H9 (cell line): ENCODE measurements around the gene MDGA2. TPM values are rescaled to one million over a fixed set of nuclear protein-coding genes. Genes with fewer than 3 reads are reported as not detected.

Source experiments
- DNase-seq: peaks from one replicate; pipeline ENCODE4 v3.0.0-alpha.2; 2017
- H2AFZ ChIP-seq: one replicate; pipeline ENCODE4 v1.6.1; 2013; ENCODE audit warnings: mild to moderate bottlenecking, low read length, control low read depth, moderate library complexity
- H2AK5ac ChIP-seq: 2 replicates; pipeline ENCODE4 v1.6.1; 2013; ENCODE audit warnings: low read length, control low read depth, mixed read lengths; ENCODE audit not compliant: insufficient read length
- H2BK120ac ChIP-seq: one replicate; pipeline ENCODE4 v1.6.1; 2013; ENCODE audit warnings: low read depth, mild to moderate bottlenecking, low read length, control low read depth, inconsistent platforms; ENCODE audit not compliant: poor library complexity, severe bottlenecking
- H2BK12ac ChIP-seq: 2 replicates; pipeline ENCODE4 v1.6.1; 2013; ENCODE audit warnings: low read length, control low read depth, mixed read lengths, low read depth; ENCODE audit not compliant: insufficient read length
- H2BK15ac ChIP-seq: 2 replicates; pipeline ENCODE4 v1.6.1; 2013; ENCODE audit warnings: low read depth, low read length, control low read depth
- H2BK20ac ChIP-seq: one replicate; pipeline ENCODE4 v1.6.1; 2013; ENCODE audit warnings: low read depth, mild to moderate bottlenecking, low read length, control low read depth, inconsistent platforms; ENCODE audit not compliant: poor library complexity, severe bottlenecking
- H2BK5ac ChIP-seq: 2 replicates; pipeline ENCODE4 v1.6.1; 2013; ENCODE audit warnings: low read length, control low read depth, mixed read lengths; ENCODE audit not compliant: insufficient read length
- H3K14ac ChIP-seq: 2 replicates; pipeline ENCODE4 v1.6.1; 2013; ENCODE audit warnings: low read length, control low read depth; ENCODE audit not compliant: insufficient read depth
- H3K18ac ChIP-seq: 2 replicates; pipeline ENCODE4 v1.6.1; 2013; ENCODE audit warnings: low read depth, mild to moderate bottlenecking, mixed read lengths, low read length, control low read depth; ENCODE audit not compliant: insufficient read length
- H3K23ac ChIP-seq: 2 replicates; pipeline ENCODE4 v1.6.1; 2013; ENCODE audit warnings: low read length, control low read depth, mixed read lengths, low read depth; ENCODE audit not compliant: insufficient read length
- H3K23me2 ChIP-seq: 2 replicates; pipeline ENCODE4 v1.6.1; 2013; ENCODE audit warnings: low read depth, mild to moderate bottlenecking, mixed read lengths, low read length, control low read depth; ENCODE audit not compliant: insufficient read length, poor library complexity, severe bottlenecking
- H3K27ac ChIP-seq: 2 replicates; pipeline ENCODE4 v1.5.1; 2013; ENCODE audit warnings: low read length, control low read depth, mixed read lengths, low read depth; ENCODE audit not compliant: insufficient read length
- H3K27me3 ChIP-seq: 2 replicates; pipeline ENCODE4 v1.6.1; 2013; ENCODE audit warnings: low read length, control low read depth, inconsistent platforms; ENCODE audit not compliant: insufficient read depth
- H3K4ac ChIP-seq: 2 replicates; pipeline ENCODE4 v1.6.1; 2013; ENCODE audit warnings: low read depth, mild to moderate bottlenecking, control low read depth, inconsistent platforms, low read length, moderate library complexity
- H3K4me1 ChIP-seq: 2 replicates; pipeline ENCODE4 v1.6.1; 2013; ENCODE audit warnings: low read length, control low read depth, inconsistent platforms; ENCODE audit not compliant: insufficient read depth
- H3K4me2 ChIP-seq: 2 replicates; pipeline ENCODE4 v1.6.1; 2013; ENCODE audit warnings: low read length, control low read depth, mixed read lengths; ENCODE audit not compliant: insufficient read length, insufficient read depth
- H3K56ac ChIP-seq: 2 replicates; pipeline ENCODE4 v1.6.1; 2013; ENCODE audit warnings: low read depth, mild to moderate bottlenecking, mixed read lengths, low read length, control low read depth; ENCODE audit not compliant: insufficient read length
- H3K79me1 ChIP-seq: 2 replicates; pipeline ENCODE4 v1.6.1; 2013; ENCODE audit warnings: low read depth, mild to moderate bottlenecking, moderate library complexity, low read length, control low read depth, inconsistent platforms; ENCODE audit not compliant: insufficient read depth, poor library complexity, severe bottlenecking
- H3K79me2 ChIP-seq: 2 replicates; pipeline ENCODE4 v1.6.1; 2013; ENCODE audit warnings: low read length, control low read depth, inconsistent platforms; ENCODE audit not compliant: insufficient read depth
- H3K9ac ChIP-seq: 2 replicates; pipeline ENCODE4 v1.6.1; 2013; ENCODE audit warnings: low read length, control low read depth, mixed read lengths; ENCODE audit not compliant: insufficient read length; ENCODE audit errors: extremely low read depth
- H3K9me3 ChIP-seq: one replicate; pipeline ENCODE4 v1.6.1; 2013; ENCODE audit warnings: low read depth, low read length, inconsistent platforms; ENCODE audit not compliant: control insufficient read depth
- H3T11ph ChIP-seq: one replicate; pipeline ENCODE4 v1.6.1; 2013; ENCODE audit warnings: mild to moderate bottlenecking, low read length, control low read depth, inconsistent platforms
- H4K20me1 ChIP-seq: one replicate; pipeline ENCODE4 v1.6.1; 2013; ENCODE audit not compliant: control insufficient read depth, insufficient read length, insufficient read depth
- H4K5ac ChIP-seq: 2 replicates; pipeline ENCODE4 v1.6.1; 2013; ENCODE audit warnings: low read depth, mild to moderate bottlenecking, mixed read lengths, low read length, control low read depth; ENCODE audit not compliant: insufficient read length
- H4K8ac ChIP-seq: replicated peaks from 2 replicates; pipeline ENCODE4 v1.6.1; 2013; ENCODE audit warnings: low read length, control low read depth, mixed read lengths, low read depth; ENCODE audit not compliant: insufficient read length
- H4K91ac ChIP-seq: 2 replicates; pipeline ENCODE4 v1.6.1; 2013; ENCODE audit warnings: low read depth, mild to moderate bottlenecking, moderate library complexity, mixed read lengths, low read length, control low read depth; ENCODE audit not compliant: insufficient read length
- H3K27ac Mint-ChIP-seq, 3 experiments: 2 replicates in 2 of 3; 3 replicates in 1 of 3; pipeline ENCODE4 v1.8.0; 2020 to 2021; ENCODE audit warnings: mixed read lengths in 3 of 3, mild to moderate bottlenecking in 1 of 3, moderate library complexity in 1 of 3
- H3K27me3 Mint-ChIP-seq: 2 replicates; pipeline ENCODE4 v1.8.0; 2021; ENCODE audit warnings: low read depth, mild to moderate bottlenecking, moderate library complexity, mixed read lengths
- H3K36me3 Mint-ChIP-seq, 3 experiments: 2 replicates in 2 of 3; 3 replicates in 1 of 3; pipeline ENCODE4 v1.8.0; 2020 to 2021; ENCODE audit warnings: low read depth in 3 of 3, mixed read lengths in 3 of 3; ENCODE audit not compliant: insufficient read depth in 1 of 3
- H3K4me1 Mint-ChIP-seq, 2 experiments: 2 replicates each; pipeline ENCODE4 v1.8.0; 2020; ENCODE audit warnings: mixed read lengths in 2 of 2
- H3K4me3 Mint-ChIP-seq, 2 experiments: 2 replicates in 1 of 2; 3 replicates in 1 of 2; pipeline ENCODE4 v1.8.0; 2020 to 2021; ENCODE audit warnings: mild to moderate bottlenecking in 2 of 2, mixed read lengths in 2 of 2, moderate library complexity in 1 of 2
- H3K9me3 Mint-ChIP-seq, 2 experiments: 2 replicates in 1 of 2; 3 replicates in 1 of 2; pipeline ENCODE4 v1.8.0; 2020; ENCODE audit warnings: mild to moderate bottlenecking in 2 of 2, mixed read lengths in 2 of 2, moderate library complexity in 1 of 2
- WGBS: extraction: QIAGEN DNeasy Blood & Tissue Kit; methylation state at CpG from one replicate; pipeline ENCODE4 v1.1.7; 2013; ENCODE audit warnings: missing lambda C conversion rate, low lambda C conversion rate, mixed read lengths; ENCODE audit not compliant: insufficient read length; ENCODE audit errors: extremely low coverage; 5-methylcytosine and 5-hydroxymethylcytosine counted together
- total RNA-seq: library from RNA; stranded (reverse); gene quantifications from 2 replicates; pipeline ENCODE4 v1.2.1, GENCODE V29; 2021
- TF ChIP-seq, protein P1 (sequence below): fragments of 200-600 bp; sonication (generic); conservative IDR thresholded peaks from 3 replicates; pipeline ENCODE4 v1.8.0; 2021; ENCODE audit warnings: antibody characterized with exemption, mild to moderate bottlenecking

The MDGA2 gene
- total RNA-seq, 1 experiment from 2014 or later = 1.9 TPM

DNA sequence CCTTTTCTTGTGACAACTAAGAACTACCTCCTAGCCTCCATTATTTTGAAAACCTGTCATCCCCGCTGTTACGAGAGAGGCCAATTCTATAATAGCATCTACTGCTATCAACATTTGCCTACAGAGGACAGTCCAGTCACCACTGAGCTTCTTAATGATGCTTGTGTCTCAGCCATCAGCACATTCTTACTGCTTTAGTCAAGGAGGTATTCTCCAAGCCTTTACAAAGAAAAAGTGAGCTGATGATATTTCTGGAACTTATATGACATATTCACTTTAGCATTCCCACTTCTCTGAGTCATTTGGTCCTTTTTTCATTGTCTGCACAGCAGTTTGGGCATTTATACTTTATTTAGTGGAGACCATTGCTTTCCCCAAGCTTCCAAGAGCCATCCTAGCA, 526.1 kb downstream of the MDGA2 start:
- no peak overlapping the region for H3K9ac ChIP-seq
- H4K8ac ChIP-seq = no peak overlapping the region
- TF ChIP-seq, protein P1, sequence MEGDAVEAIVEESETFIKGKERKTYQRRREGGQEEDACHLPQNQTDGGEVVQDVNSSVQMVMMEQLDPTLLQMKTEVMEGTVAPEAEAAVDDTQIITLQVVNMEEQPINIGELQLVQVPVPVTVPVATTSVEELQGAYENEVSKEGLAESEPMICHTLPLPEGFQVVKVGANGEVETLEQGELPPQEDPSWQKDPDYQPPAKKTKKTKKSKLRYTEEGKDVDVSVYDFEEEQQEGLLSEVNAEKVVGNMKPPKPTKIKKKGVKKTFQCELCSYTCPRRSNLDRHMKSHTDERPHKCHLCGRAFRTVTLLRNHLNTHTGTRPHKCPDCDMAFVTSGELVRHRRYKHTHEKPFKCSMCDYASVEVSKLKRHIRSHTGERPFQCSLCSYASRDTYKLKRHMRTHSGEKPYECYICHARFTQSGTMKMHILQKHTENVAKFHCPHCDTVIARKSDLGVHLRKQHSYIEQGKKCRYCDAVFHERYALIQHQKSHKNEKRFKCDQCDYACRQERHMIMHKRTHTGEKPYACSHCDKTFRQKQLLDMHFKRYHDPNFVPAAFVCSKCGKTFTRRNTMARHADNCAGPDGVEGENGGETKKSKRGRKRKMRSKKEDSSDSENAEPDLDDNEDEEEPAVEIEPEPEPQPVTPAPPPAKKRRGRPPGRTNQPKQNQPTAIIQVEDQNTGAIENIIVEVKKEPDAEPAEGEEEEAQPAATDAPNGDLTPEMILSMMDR = no peak
- no peaks in the 10 kb centered on the region for H3K27me3 ChIP-seq
- H3T11ph ChIP-seq = no peak overlapping the region
- no peak overlapping the region for H3K23ac ChIP-seq
- H4K91ac ChIP-seq = no peak overlapping the region
- no peak overlapping the region for H3K4ac ChIP-seq
- Mint-ChIP-seq H3K4me1 (peaks cover 0 to 5% of the 10 kb centered on the region in 2 experiments; a peak in 2 of 4 replicates), H3K36me3 (no peaks in the 10 kb centered on the region), H3K27ac (no peak overlapping the region), H3K9me3 (no peaks in the 10 kb centered on the region), H3K4me3 (no peak overlapping the region), H3K27me3 (no peaks in the 10 kb centered on the region)
- no peak for DNase-seq
- H2BK12ac ChIP-seq = no peak overlapping the region
- no peak overlapping the region for H2BK120ac ChIP-seq
- H3K23me2 ChIP-seq = no peaks in the 10 kb centered on the region
- no peak overlapping the region for H2BK20ac ChIP-seq
- H3K79me2 ChIP-seq = no peaks in the 10 kb centered on the region
- H3K9me3 ChIP-seq = no peaks in the 10 kb centered on the region
- no peak overlapping the region for H3K14ac ChIP-seq
- no peaks in the 10 kb centered on the region for H3K4me1 ChIP-seq
- no peak overlapping the region for H2AK5ac ChIP-seq
- no peak overlapping the region for H2AFZ ChIP-seq
- no peak overlapping the region for H3K18ac ChIP-seq
- no peak overlapping the region for H2BK15ac ChIP-seq
- H3K79me1 ChIP-seq = no peaks in the 10 kb centered on the region
- WGBS = no CpG with 5 or more reads among the region's 2 CpGs
- no peak overlapping the region for H3K56ac ChIP-seq
- no peak overlapping the region for H2BK5ac ChIP-seq
- no peak overlapping the region for H4K5ac ChIP-seq
- H3K4me2 ChIP-seq = no peak overlapping the region
- H4K20me1 ChIP-seq = no peaks in the 10 kb centered on the region
- H3K27ac ChIP-seq = no peak overlapping the region
